Small intestine (tissue), 7 donors: ENCODE results near the gene FMN2. TPM values are rescaled to one million over a fixed set of nuclear protein-coding genes. Genes with fewer than 3 reads are reported as not detected.
"Not testable (repeated sequence)": the region's sequence is repeated elsewhere in the genome, so short reads cannot be mapped to it uniquely, and the experiment has no call there.

ENCODE experiments used
- DNase-seq, 2 donors: peaks; one replicate each; pipeline versions ENCODE4 v3.0.0 to v3.0.0-alpha.2; 2013
- FAIRE-seq: peaks from 2 replicates; lab custom pipeline; 2012; peaks lifted over from hg19 to GRCh38; lab: Jason Lieb, UNC
- H3K27ac ChIP-seq, 3 donors: one replicate each; pipeline ENCODE4 v1.5.1; 2013; ENCODE audit warnings: low read length in 2 of 3, mild to moderate bottlenecking in 2 of 3, control low read depth in 1 of 3, inconsistent platforms in 1 of 3, low read depth in 1 of 3, moderate library complexity in 1 of 3
- H3K27me3 ChIP-seq, 3 donors: one replicate each; pipeline ENCODE4 v1.6.1; 2013; ENCODE audit warnings: low read length in 3 of 3, inconsistent platforms in 1 of 3; ENCODE audit not compliant: control insufficient read depth in 3 of 3, insufficient read depth in 3 of 3
- H3K36me3 ChIP-seq, 3 donors: one replicate each; pipeline ENCODE4 v1.6.1; 2013; ENCODE audit warnings: low read length in 3 of 3, inconsistent platforms in 1 of 3, low read depth in 1 of 3, mild to moderate bottlenecking in 1 of 3, moderate library complexity in 1 of 3; ENCODE audit not compliant: control insufficient read depth in 3 of 3, insufficient read depth in 2 of 3
- H3K4me1 ChIP-seq, 3 donors: one replicate each; pipeline ENCODE4 v1.6.1; 2013; ENCODE audit warnings: low read length in 2 of 3, inconsistent platforms in 1 of 3, low read depth in 1 of 3, mild to moderate bottlenecking in 1 of 3, moderate library complexity in 1 of 3; ENCODE audit not compliant: control insufficient read depth in 3 of 3, insufficient read depth in 2 of 3
- H3K4me3 ChIP-seq, 3 donors: one replicate each; pipeline ENCODE4 v1.5.1; 2013; ENCODE audit warnings: low read length in 3 of 3, control low read depth in 1 of 3, inconsistent platforms in 1 of 3, low read depth in 1 of 3, mild to moderate bottlenecking in 1 of 3, moderate library complexity in 1 of 3
- H3K9me3 ChIP-seq, 2 donors: one replicate each; pipeline ENCODE4 v1.6.1; 2013; ENCODE audit warnings: low read depth in 1 of 2, low read length in 1 of 2; ENCODE audit not compliant: control insufficient read depth in 2 of 2, insufficient read depth in 1 of 2
- whole genome bisulfite sequencing, 3 donors: extraction: QIAGEN DNeasy Blood & Tissue Kit; methylation state at CpG; one replicate each; pipeline ENCODE4 v1.1.7; 2013; 5-methylcytosine and 5-hydroxymethylcytosine counted together
- polyA plus RNA-seq, 4 donors: library from polyadenylated mRNA; stranded (reverse) in 3 of 4; unstranded in 1 of 4; fragments of 200-250 nt in 3 of 4; fragments of 120-200 nt in 1 of 4; gene quantifications; one replicate each; pipeline versions ENCODE4 v1.2.1 to v1.2.3, GENCODE V29; 2013
- donor health status: healthy with polysubstance abuse.
- donor health status: control.
- donor health status: control.
- donor health status: Bipolar disorder and iron deficiency.
- donor health status: healthy.

The FMN2 gene
- polyA plus RNA-seq, 4 donors: 0.59 to 0.70 TPM; not detected in 2

GRCh38 chr1:240178366-240178765 is 86.7 kb downstream of the FMN2 start:
- DNase-seq (no peak), FAIRE-seq (no peak)
- Histone ChIP-seq H3K27ac (no peak overlapping the region), H3K27me3 (no peaks in the 10 kb centered on the region), H3K9me3 (no peaks in the 10 kb centered on the region), H3K4me1 (no peaks in the 10 kb centered on the region), H3K4me3 (no peak overlapping the region), H3K36me3 (no peaks in the 10 kb centered on the region)
- 81 to 85% (median 84%) methylated on average over 5 of the region's 5 CpGs for WGBS, 3 donors

GRCh38 chr1:240184682-240185081 is 93.0 kb downstream of the FMN2 start:
- H3K4me1 ChIP-seq, H3K4me3 ChIP-seq, H3K27me3 ChIP-seq, H3K9me3 ChIP-seq, DNase-seq, H3K36me3 ChIP-seq, H3K27ac ChIP-seq: not testable (repeated sequence)
- WGBS, 3 donors: 75 to 80% (median 77%) methylated on average over 5 of the region's 5 CpGs
- FAIRE-seq: peak; percentile 100

GRCh38 chr1:240188139-240188538 is 96.5 kb downstream of the FMN2 start:
- FAIRE-seq: no peak

GRCh38 chr1:240189386-240189989 is 97.8 kb downstream of the FMN2 start:
- no peaks in the 10 kb centered on the region for H3K4me1 ChIP-seq
- FAIRE-seq (no peak), DNase-seq (peak; percentile 42 to 51)
- no peak overlapping the region for H3K4me3 ChIP-seq
- H3K27me3 ChIP-seq: peaks cover 0 to 3% (median 0%) of the 10 kb centered on the region in 3 donors
- no peak overlapping the region for H3K27ac ChIP-seq
- no peaks in the 10 kb centered on the region for H3K9me3 ChIP-seq
- H3K36me3 ChIP-seq: no peaks in the 10 kb centered on the region
- WGBS, 3 donors: 14 to 35% (median 26%) methylated on average over 6 of the region's 6 CpGs

More at GRCh38 chr1:240188139-240188538, 96.5 kb downstream of the FMN2 start:
- Histone ChIP-seq H3K9me3 (no peaks in the 10 kb centered on the region), H3K27me3 (peaks cover 0 to 3% (median 0%) of the 10 kb centered on the region in 3 donors), H3K4me1 (no peaks in the 10 kb centered on the region), H3K4me3 (no peak overlapping the region), H3K27ac (no peak overlapping the region), H3K36me3 (no peaks in the 10 kb centered on the region)
- no peak for DNase-seq
- WGBS, 3 donors: 73 to 78% (median 76%) methylated on average over 4 of the region's 4 CpGs

- no peak for FAIRE-seq
- no peaks in the 10 kb centered on the region for H3K36me3 ChIP-seq
- no peaks in the 10 kb centered on the region for H3K9me3 ChIP-seq
- no peaks in the 10 kb centered on the region for H3K4me1 ChIP-seq
- H3K4me3 ChIP-seq: no peak overlapping the region
- peak in 1 of 2 donors; percentile 57 for DNase-seq
- H3K27me3 ChIP-seq: no peaks in the 10 kb centered on the region
- 3 to 16% (median 13%) methylated on average over 6 of the region's 6 CpGs for WGBS, 3 donors
- H3K27ac ChIP-seq: no peak overlapping the region
These were observed 99.3 kb downstream of the FMN2 start for GRCh38 chr1:240190881-240191401.

GRCh38 chr1:240192851-240193250 is 101.2 kb downstream of the FMN2 start:
- H3K4me3 ChIP-seq: no peak overlapping the region
- no peaks in the 10 kb centered on the region for H3K9me3 ChIP-seq
- DNase-seq (no peak), FAIRE-seq (no peak)
- no peaks in the 10 kb centered on the region for H3K36me3 ChIP-seq
- no peaks in the 10 kb centered on the region for H3K4me1 ChIP-seq
- no peaks in the 10 kb centered on the region for H3K27me3 ChIP-seq
- no peak overlapping the region for H3K27ac ChIP-seq
- 38 to 58% (median 53%) methylated on average over 2 of the region's 2 CpGs for WGBS, 3 donors

GRCh38 chr1:240193679-240194078 is 102.0 kb downstream of the FMN2 start:
- Histone ChIP-seq H3K36me3 (no peaks in the 10 kb centered on the region), H3K9me3 (no peaks in the 10 kb centered on the region), H3K27me3 (no peaks in the 10 kb centered on the region), H3K4me3 (no peak overlapping the region), H3K27ac (no peak overlapping the region), H3K4me1 (no peaks in the 10 kb centered on the region)
- FAIRE-seq: no peak
- DNase-seq: no peak
- 39 to 50% (median 46%) methylated on average over 3 of the region's 3 CpGs for WGBS, 3 donors

- DNase-seq (no peak), FAIRE-seq (no peak)
These were observed 102.4 kb downstream of the FMN2 start for GRCh38 chr1:240194120-240194519.

GRCh38 chr1:240198376-240198775 is 106.7 kb downstream of the FMN2 start:
- H3K4me3 ChIP-seq: no peak overlapping the region
- H3K4me1 ChIP-seq: no peaks in the 10 kb centered on the region
- H3K36me3 ChIP-seq: no peaks in the 10 kb centered on the region
- no peaks in the 10 kb centered on the region for H3K27me3 ChIP-seq
- H3K27ac ChIP-seq: no peak overlapping the region
- DNase-seq (no peak), FAIRE-seq (no peak)
- peaks cover 0 to 8% of the 10 kb centered on the region in 2 donors for H3K9me3 ChIP-seq
- WGBS, 3 donors: 88 to 92% (median 90%) methylated on average over 4 of the region's 4 CpGs

More at GRCh38 chr1:240194120-240194519, 102.4 kb downstream of the FMN2 start:
- no peaks in the 10 kb centered on the region for H3K4me1 ChIP-seq
- 83 to 98% (median 84%) methylated on average over 2 of the region's 2 CpGs for WGBS, 3 donors
- no peaks in the 10 kb centered on the region for H3K9me3 ChIP-seq
- no peak overlapping the region for H3K27ac ChIP-seq
- no peaks in the 10 kb centered on the region for H3K36me3 ChIP-seq
- H3K4me3 ChIP-seq: no peak overlapping the region
- no peaks in the 10 kb centered on the region for H3K27me3 ChIP-seq
